WTC11 (cell line): Measurements from ENCODE around the gene KLHL33. TPM values are rescaled to one million over a fixed set of nuclear protein-coding genes. Genes with fewer than 3 reads are reported as not detected.
A peak's percentile ranks its signal among the peaks of the same experiment; 100 is the strongest.

Experiments
- FOXK1 ChIP-seq: sonication (generic); formaldehyde crosslinking; IDR thresholded peaks from 2 replicates; pipeline ENCODE4 v1.8.0; 2022; ENCODE audit warnings: mild to moderate bottlenecking, moderate library complexity, missing genetic modification reagents
- GRHL2 ChIP-seq: fragments of 250-450 bp; sonication (Bioruptor Pico); IDR thresholded peaks from 2 replicates; pipeline ENCODE4 v1.8.0; 2022; ENCODE audit warnings: mild to moderate bottlenecking, moderate library complexity; ENCODE audit not compliant: insufficient replicate concordance, severe bottlenecking
- GTF2I ChIP-seq: fragments of 250-450 bp; sonication (Bioruptor Pico); conservative IDR thresholded peaks from 2 replicates; pipeline ENCODE4 v1.4.0; 2021; ENCODE audit warnings: mild to moderate bottlenecking
- MXD4 ChIP-seq: fragments of 250-450 bp; sonication (Bioruptor Pico); IDR thresholded peaks from 2 replicates; pipeline ENCODE4 v1.8.0; 2021; ENCODE audit warnings: mild to moderate bottlenecking, moderate library complexity, borderline replicate concordance
- NR2C2 ChIP-seq: sonication (generic); formaldehyde crosslinking; IDR thresholded peaks from 2 replicates; pipeline ENCODE4 v1.8.0; 2022; ENCODE audit warnings: mild to moderate bottlenecking, missing genetic modification reagents
- TCF7 ChIP-seq: sonication (generic); formaldehyde crosslinking; IDR thresholded peaks from 2 replicates; pipeline ENCODE4 v1.8.0; 2022; ENCODE audit warnings: mild to moderate bottlenecking, low read depth, missing genetic modification reagents, moderate library complexity
- ZNF232 ChIP-seq: sonication (generic); formaldehyde crosslinking; IDR thresholded peaks from 2 replicates; pipeline ENCODE4 v1.8.0; 2022; ENCODE audit warnings: mild to moderate bottlenecking, missing genetic modification reagents
- total RNA-seq: library from RNA; stranded (reverse); gene quantifications from 3 replicates; pipeline ENCODE4 v1.2.3, GENCODE V29; 2021
- TF ChIP-seq, protein P1 (sequence below): fragments of 250-450 bp; sonication (Bioruptor Pico); IDR thresholded peaks from 2 replicates; pipeline ENCODE4 v2.1.2; 2022; ENCODE audit warnings: mild to moderate bottlenecking, moderate library complexity
- TF ChIP-seq, protein P2 (sequence below): fragments of 250-450 bp; sonication (Bioruptor Pico); IDR thresholded peaks from 2 replicates; pipeline ENCODE4 v1.9.0; 2021; ENCODE audit warnings: mild to moderate bottlenecking, borderline replicate concordance
- TF ChIP-seq, protein P3 (sequence below): sonication (generic); formaldehyde crosslinking; IDR thresholded peaks from 2 replicates; pipeline ENCODE4 v1.8.1; 2022; ENCODE audit warnings: mild to moderate bottlenecking, missing genetic modification reagents, moderate library complexity, borderline replicate concordance
- TF ChIP-seq, protein P4 (sequence below): sonication (generic); formaldehyde crosslinking; IDR thresholded peaks from 2 replicates; pipeline ENCODE4 v1.8.0; 2023; ENCODE audit warnings: missing genetic modification reagents, mild to moderate bottlenecking, borderline replicate concordance

KLHL33 gene
- total RNA-seq, 1 experiment from 2014 or later = 0.17 TPM

DNA sequence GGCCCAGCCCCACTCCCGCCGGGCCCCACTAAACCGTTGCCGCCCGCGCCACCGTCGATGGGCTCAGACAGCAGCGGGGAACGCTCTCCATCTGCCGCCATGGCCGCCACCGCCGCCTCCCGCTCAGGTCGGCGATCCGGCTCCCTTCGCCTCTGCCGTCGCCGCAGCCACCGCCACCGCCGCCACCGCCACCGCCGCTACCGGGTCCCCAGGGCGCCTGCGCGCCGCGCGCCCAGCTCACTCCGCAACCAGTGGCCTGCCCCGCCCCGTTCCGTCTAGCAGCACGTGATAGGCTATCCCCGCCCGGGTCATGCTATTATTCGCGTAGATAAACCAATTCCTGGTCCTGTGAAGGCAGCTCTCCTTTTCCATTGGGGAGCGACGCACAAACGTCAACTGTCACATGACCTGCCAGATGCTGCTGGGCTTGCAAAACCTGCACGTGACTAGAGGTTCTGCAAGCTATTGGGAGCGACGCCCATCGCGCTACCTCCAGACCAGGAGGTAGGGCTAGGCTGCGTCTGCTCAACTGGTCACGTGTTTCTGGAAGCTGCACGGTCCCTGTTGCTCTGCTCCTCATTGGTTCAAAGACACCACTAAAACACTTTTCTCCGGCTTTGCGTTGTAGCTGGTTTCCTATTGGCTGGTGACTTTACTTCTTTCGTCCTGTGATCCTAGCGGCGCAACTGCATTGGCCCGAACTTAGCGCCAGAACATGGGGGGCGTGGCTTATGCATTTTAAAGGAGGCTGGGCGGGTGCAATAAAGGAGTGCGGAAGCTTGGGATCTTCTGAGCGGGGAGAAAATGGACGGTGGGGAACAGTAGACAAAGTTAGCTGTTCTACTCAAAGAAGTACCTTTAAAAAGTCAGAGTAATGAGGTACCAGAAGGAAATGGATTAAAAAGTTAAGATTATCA lies 25.5 kb upstream of the KLHL33 start, which contains the start of gene PIP4P1 (continued):
- TF ChIP-seq, protein P1, sequence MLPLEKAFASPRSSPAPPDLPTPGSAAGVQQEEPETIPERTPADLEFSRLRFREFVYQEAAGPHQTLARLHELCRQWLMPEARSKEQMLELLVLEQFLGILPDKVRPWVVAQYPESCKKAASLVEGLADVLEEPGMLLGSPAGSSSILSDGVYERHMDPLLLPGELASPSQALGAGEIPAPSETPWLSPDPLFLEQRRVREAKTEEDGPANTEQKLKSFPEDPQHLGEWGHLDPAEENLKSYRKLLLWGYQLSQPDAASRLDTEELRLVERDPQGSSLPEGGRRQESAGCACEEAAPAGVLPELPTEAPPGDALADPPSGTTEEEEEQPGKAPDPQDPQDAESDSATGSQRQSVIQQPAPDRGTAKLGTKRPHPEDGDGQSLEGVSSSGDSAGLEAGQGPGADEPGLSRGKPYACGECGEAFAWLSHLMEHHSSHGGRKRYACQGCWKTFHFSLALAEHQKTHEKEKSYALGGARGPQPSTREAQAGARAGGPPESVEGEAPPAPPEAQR (CRISPR knock-in tag) = no peak
- TF ChIP-seq, protein P2, sequence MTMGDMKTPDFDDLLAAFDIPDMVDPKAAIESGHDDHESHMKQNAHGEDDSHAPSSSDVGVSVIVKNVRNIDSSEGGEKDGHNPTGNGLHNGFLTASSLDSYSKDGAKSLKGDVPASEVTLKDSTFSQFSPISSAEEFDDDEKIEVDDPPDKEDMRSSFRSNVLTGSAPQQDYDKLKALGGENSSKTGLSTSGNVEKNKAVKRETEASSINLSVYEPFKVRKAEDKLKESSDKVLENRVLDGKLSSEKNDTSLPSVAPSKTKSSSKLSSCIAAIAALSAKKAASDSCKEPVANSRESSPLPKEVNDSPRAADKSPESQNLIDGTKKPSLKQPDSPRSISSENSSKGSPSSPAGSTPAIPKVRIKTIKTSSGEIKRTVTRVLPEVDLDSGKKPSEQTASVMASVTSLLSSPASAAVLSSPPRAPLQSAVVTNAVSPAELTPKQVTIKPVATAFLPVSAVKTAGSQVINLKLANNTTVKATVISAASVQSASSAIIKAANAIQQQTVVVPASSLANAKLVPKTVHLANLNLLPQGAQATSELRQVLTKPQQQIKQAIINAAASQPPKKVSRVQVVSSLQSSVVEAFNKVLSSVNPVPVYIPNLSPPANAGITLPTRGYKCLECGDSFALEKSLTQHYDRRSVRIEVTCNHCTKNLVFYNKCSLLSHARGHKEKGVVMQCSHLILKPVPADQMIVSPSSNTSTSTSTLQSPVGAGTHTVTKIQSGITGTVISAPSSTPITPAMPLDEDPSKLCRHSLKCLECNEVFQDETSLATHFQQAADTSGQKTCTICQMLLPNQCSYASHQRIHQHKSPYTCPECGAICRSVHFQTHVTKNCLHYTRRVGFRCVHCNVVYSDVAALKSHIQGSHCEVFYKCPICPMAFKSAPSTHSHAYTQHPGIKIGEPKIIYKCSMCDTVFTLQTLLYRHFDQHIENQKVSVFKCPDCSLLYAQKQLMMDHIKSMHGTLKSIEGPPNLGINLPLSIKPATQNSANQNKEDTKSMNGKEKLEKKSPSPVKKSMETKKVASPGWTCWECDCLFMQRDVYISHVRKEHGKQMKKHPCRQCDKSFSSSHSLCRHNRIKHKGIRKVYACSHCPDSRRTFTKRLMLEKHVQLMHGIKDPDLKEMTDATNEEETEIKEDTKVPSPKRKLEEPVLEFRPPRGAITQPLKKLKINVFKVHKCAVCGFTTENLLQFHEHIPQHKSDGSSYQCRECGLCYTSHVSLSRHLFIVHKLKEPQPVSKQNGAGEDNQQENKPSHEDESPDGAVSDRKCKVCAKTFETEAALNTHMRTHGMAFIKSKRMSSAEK (CRISPR knock-in tag) = no peak
- peak; percentile 85; the same call in 1 of the 2 replicates for TF ChIP-seq ZNF232
- TF ChIP-seq GTF2I (CRISPR knock-in tag) = no peak
- no peak for TF ChIP-seq TCF7 (CRISPR knock-in tag)
- TF ChIP-seq, protein P3, sequence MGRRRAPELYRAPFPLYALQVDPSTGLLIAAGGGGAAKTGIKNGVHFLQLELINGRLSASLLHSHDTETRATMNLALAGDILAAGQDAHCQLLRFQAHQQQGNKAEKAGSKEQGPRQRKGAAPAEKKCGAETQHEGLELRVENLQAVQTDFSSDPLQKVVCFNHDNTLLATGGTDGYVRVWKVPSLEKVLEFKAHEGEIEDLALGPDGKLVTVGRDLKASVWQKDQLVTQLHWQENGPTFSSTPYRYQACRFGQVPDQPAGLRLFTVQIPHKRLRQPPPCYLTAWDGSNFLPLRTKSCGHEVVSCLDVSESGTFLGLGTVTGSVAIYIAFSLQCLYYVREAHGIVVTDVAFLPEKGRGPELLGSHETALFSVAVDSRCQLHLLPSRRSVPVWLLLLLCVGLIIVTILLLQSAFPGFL (CRISPR knock-in tag) = no peak; the same call in 1 of the 2 replicates
- no peak for TF ChIP-seq NR2C2 (CRISPR knock-in tag)
- no peak for TF ChIP-seq GRHL2 (CRISPR knock-in tag)
- no peak for TF ChIP-seq MXD4 (CRISPR knock-in tag)
- TF ChIP-seq, protein P4, sequence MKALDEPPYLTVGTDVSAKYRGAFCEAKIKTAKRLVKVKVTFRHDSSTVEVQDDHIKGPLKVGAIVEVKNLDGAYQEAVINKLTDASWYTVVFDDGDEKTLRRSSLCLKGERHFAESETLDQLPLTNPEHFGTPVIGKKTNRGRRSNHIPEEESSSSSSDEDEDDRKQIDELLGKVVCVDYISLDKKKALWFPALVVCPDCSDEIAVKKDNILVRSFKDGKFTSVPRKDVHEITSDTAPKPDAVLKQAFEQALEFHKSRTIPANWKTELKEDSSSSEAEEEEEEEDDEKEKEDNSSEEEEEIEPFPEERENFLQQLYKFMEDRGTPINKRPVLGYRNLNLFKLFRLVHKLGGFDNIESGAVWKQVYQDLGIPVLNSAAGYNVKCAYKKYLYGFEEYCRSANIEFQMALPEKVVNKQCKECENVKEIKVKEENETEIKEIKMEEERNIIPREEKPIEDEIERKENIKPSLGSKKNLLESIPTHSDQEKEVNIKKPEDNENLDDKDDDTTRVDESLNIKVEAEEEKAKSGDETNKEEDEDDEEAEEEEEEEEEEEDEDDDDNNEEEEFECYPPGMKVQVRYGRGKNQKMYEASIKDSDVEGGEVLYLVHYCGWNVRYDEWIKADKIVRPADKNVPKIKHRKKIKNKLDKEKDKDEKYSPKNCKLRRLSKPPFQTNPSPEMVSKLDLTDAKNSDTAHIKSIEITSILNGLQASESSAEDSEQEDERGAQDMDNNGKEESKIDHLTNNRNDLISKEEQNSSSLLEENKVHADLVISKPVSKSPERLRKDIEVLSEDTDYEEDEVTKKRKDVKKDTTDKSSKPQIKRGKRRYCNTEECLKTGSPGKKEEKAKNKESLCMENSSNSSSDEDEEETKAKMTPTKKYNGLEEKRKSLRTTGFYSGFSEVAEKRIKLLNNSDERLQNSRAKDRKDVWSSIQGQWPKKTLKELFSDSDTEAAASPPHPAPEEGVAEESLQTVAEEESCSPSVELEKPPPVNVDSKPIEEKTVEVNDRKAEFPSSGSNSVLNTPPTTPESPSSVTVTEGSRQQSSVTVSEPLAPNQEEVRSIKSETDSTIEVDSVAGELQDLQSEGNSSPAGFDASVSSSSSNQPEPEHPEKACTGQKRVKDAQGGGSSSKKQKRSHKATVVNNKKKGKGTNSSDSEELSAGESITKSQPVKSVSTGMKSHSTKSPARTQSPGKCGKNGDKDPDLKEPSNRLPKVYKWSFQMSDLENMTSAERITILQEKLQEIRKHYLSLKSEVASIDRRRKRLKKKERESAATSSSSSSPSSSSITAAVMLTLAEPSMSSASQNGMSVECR (CRISPR knock-in tag) = peak; percentile 39; the same call in 1 of the 2 replicates
- peak; percentile 92 for TF ChIP-seq FOXK1 (CRISPR knock-in tag)
- TF ChIP-seq, all 79 proteins: peak for 24
